ENCODE results near the gene CDKL4.

The CDKL4 gene

DNA sequence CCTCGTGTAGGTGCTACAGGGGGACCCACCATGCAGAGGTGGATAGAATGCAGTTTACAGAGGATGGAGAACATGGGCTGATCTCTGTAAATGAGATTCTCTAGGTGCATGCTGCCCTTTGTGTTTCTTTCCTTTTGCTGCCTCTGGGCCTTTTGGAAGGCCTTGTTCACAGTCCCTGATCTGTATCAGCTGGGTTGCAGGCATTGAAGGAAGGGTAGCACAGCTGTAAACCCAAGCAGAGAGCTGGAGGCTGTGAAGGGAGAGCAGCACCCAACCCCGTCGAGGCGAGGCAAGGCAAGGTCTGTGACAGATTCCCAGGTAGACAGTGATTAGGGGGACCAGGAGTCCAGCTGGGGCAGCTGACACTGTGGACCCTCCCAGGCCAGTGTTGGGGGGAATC lies 66.8 kb downstream of the CDKL4 start:
- no peaks in the 10 kb centered on the region for H3K9me3 ChIP-seq (ENCODE audit: control insufficient read depth, insufficient read depth, low read depth, low read length)
- H3K27ac ChIP-seq (ENCODE audit: extremely low read depth, low read depth, low read length): no peak overlapping the region
- ChIA-PET CTCF (no interaction called here), POLR2A (no interaction called here)
- no peak for TF ChIP-seq ZNF791 (tag by site-specific recombination; IDR thresholded peaks at IDR 0.05)
- no peak for TF ChIP-seq ZNF2 (tag by site-specific recombination; IDR thresholded peaks at IDR 0.05)
- TF ChIP-seq ZNF560 (tag by site-specific recombination; IDR thresholded peaks at IDR 0.05; ENCODE audit: borderline replicate concordance): no peak
- no peak for TF ChIP-seq REPIN1 (tag by site-specific recombination; IDR thresholded peaks at IDR 0.05; ENCODE audit: low read depth)
- TF ChIP-seq ZNF266 (tag by site-specific recombination; IDR thresholded peaks at IDR 0.05; ENCODE audit: low read depth): no peak
- TF ChIP-seq ZNF175 (tag by site-specific recombination; IDR thresholded peaks at IDR 0.05): no peak
- TF ChIP-seq ZBTB6 (tag by site-specific recombination; IDR thresholded peaks at IDR 0.05): no peak
- no peak for TF ChIP-seq ZNF837 (tag by site-specific recombination; IDR thresholded peaks at IDR 0.05)
- TF ChIP-seq ZSCAN16 (tag by site-specific recombination; IDR thresholded peaks at IDR 0.05): no peak
- no peak for TF ChIP-seq ZNF221 (tag by site-specific recombination; IDR thresholded peaks at IDR 0.05; ENCODE audit: borderline replicate concordance)
- no peak for TF ChIP-seq ZNF394 (tag by site-specific recombination; IDR thresholded peaks at IDR 0.05; ENCODE audit: borderline replicate concordance)
- TF ChIP-seq ZNF561 (tag by site-specific recombination; IDR thresholded peaks at IDR 0.05; ENCODE audit: borderline replicate concordance): no peak
- TF ChIP-seq ZNF513 (tag by site-specific recombination; IDR thresholded peaks at IDR 0.05): no peak
- no peak for TF ChIP-seq ZNF670 (tag by site-specific recombination; IDR thresholded peaks at IDR 0.05; ENCODE audit: low read depth)
- TF ChIP-seq ZNF571 (tag by site-specific recombination; IDR thresholded peaks at IDR 0.05): no peak
- no peak for TF ChIP-seq ZXDB (tag by site-specific recombination; IDR thresholded peaks at IDR 0.05)
- TF ChIP-seq, protein P1, sequence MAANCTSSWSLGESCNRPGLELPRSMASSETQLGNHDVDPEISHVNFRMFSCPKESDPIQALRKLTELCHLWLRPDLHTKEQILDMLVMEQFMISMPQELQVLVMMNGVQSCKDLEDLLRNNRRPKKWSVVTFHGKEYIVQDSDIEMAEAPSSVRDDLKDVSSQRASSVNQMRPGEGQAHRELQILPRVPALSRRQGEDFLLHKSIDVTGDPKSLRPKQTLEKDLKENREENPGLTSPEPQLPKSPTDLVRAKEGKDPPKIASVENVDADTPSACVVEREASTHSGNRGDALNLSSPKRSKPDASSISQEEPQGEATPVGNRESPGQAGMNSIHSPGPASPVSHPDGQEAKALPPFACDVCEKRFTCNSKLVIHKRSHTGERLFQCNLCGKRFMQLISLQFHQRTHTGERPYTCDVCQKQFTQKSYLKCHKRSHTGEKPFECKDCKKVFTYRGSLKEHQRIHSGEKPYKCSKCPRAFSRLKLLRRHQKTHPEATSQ (tag by site-specific recombination; IDR thresholded peaks at IDR 0.05): no peak
- H3K36me3 ChIP-seq (ENCODE audit: control insufficient read depth in 2 of 2, insufficient read depth in 1 of 2, low read length in 2 of 2): no peaks in the 10 kb centered on the region
- H3K4me3 ChIP-seq (ENCODE audit: low read depth, low read length): no peak overlapping the region
- H3K4me1 ChIP-seq (ENCODE audit: control insufficient read depth, insufficient read depth, low read length): peaks cover 4% of the 10 kb centered on the region; the same call in 1 of the 2 replicates

- Histone ChIP-seq H3K27ac (ENCODE audit: extremely low read depth, low read depth, low read length) (no peak overlapping the region), H3K4me3 (ENCODE audit: low read depth, low read length) (no peak overlapping the region), H3K4me1 (ENCODE audit: control insufficient read depth, insufficient read depth, low read length) (peaks cover 4% of the 10 kb centered on the region; the same call in 1 of the 2 replicates), H3K36me3 (ENCODE audit: control insufficient read depth in 2 of 2, insufficient read depth in 1 of 2, low read length in 2 of 2) (no peaks in the 10 kb centered on the region), H3K9me3 (ENCODE audit: control insufficient read depth, insufficient read depth, low read depth, low read length) (no peaks in the 10 kb centered on the region)
- CTCF ChIA-PET: interaction anchor here (0.8 kb wide), 1 partner anchor 54 kb away, joined by 3 read pairs; no protein-coding TSS in a partner anchor
- POLR2A ChIA-PET: no interaction called here
- TF ChIP-seq ZNF398 (tag by site-specific recombination; IDR thresholded peaks at IDR 0.05): no peak
- TF ChIP-seq KLF7 (tag by site-specific recombination; IDR thresholded peaks at IDR 0.05; ENCODE audit: borderline replicate concordance): no peak
- TF ChIP-seq BCL11A (tag by site-specific recombination; IDR thresholded peaks at IDR 0.05; ENCODE audit: low read depth): no peak
- TF ChIP-seq, protein P2, sequence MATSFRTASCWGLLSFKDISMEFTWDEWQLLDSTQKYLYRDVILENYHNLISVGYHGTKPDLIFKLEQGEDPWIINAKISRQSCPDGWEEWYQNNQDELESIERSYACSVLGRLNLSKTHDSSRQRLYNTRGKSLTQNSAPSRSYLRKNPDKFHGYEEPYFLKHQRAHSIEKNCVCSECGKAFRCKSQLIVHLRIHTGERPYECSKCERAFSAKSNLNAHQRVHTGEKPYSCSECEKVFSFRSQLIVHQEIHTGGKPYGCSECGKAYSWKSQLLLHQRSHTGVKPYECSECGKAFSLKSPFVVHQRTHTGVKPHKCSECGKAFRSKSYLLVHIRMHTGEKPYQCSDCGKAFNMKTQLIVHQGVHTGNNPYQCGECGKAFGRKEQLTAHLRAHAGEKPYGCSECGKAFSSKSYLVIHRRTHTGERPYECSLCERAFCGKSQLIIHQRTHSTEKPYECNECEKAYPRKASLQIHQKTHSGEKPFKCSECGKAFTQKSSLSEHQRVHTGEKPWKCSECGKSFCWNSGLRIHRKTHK (tag by site-specific recombination; IDR thresholded peaks at IDR 0.05): no peak
- no peak for TF ChIP-seq ZNF660 (tag by site-specific recombination; IDR thresholded peaks at IDR 0.05)
- TF ChIP-seq, protein P3, sequence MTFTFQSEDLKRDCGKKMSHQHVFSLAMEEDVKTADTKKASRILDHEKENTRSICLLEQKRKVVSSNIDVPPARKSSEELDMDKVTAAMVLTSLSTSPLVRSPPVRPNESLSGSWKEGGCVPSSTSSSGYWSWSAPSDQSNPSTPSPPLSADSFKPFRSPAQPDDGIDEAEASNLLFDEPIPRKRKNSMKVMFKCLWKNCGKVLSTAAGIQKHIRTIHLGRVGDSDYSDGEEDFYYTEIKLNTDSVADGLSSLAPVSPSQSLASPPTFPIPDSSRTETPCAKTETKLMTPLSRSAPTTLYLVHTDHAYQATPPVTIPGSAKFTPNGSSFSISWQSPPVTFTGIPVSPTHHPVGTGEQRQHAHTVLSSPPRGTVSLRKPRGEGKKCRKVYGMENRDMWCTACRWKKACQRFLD (tag by site-specific recombination; IDR thresholded peaks at IDR 0.05): no peak
- TF ChIP-seq, protein P4, sequence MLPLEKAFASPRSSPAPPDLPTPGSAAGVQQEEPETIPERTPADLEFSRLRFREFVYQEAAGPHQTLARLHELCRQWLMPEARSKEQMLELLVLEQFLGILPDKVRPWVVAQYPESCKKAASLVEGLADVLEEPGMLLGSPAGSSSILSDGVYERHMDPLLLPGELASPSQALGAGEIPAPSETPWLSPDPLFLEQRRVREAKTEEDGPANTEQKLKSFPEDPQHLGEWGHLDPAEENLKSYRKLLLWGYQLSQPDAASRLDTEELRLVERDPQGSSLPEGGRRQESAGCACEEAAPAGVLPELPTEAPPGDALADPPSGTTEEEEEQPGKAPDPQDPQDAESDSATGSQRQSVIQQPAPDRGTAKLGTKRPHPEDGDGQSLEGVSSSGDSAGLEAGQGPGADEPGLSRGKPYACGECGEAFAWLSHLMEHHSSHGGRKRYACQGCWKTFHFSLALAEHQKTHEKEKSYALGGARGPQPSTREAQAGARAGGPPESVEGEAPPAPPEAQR (tag by site-specific recombination; IDR thresholded peaks at IDR 0.05): no peak
These were observed 68.6 kb downstream of the CDKL4 start for GRCh38 chr2:39175026-39175812.
